Transverse colon (tissue), 4 donors: ENCODE measurements around the gene ARHGAP30. TPM values are rescaled to one million over a fixed set of nuclear protein-coding genes. Genes with fewer than 3 reads are reported as not detected.

ENCODE experiments used
- DNase-seq: peaks from one replicate; pipeline ENCODE4 v3.0.0-alpha.2; 2019
- H3K27ac ChIP-seq, 4 donors: fragments of 200-600 bp; sonication (generic); 2 replicates each; pipeline ENCODE4 v1.5.1; 2016 to 2018; ENCODE audit warnings: inconsistent platforms in 4 of 4
- H3K27me3 ChIP-seq: fragments of 200-600 bp; sonication (generic); 2 replicates; pipeline ENCODE4 v1.5.1; 2017; ENCODE audit warnings: inconsistent platforms
- H3K36me3 ChIP-seq, 4 donors: fragments of 200-600 bp; sonication (generic); 2 replicates each; pipeline ENCODE4 v1.5.1; 2017 to 2019; ENCODE audit warnings: inconsistent platforms in 4 of 4
- H3K4me1 ChIP-seq, 4 donors: fragments of 200-600 bp; sonication (generic); 2 replicates each; pipeline ENCODE4 v1.5.1; 2017 to 2020; ENCODE audit warnings: inconsistent platforms in 4 of 4
- H3K4me3 ChIP-seq, 4 donors: fragments of 200-600 bp; sonication (generic); 1 replicate in 1 of 4; 2 replicates in 3 of 4; pipeline versions ENCODE4 v1.5.1 to v1.6.1; 2017 to 2019; ENCODE audit warnings: inconsistent platforms in 4 of 4
- H3K9me3 ChIP-seq, 2 donors: fragments of 200-600 bp; sonication (generic); 2 replicates each; pipeline ENCODE4 v1.5.1; 2017 to 2019; ENCODE audit warnings: inconsistent platforms in 2 of 2
- CTCF ChIP-seq, 5 experiments: fragments of 200-600 bp in 3 of 5; fragments of 450-650 bp in 2 of 5; sonication (generic) in 3 of 5; IDR thresholded peaks; 1 replicate in 2 of 5; 2 replicates in 3 of 5; pipeline ENCODE4 v1.5.1; 2016 to 2017; ENCODE audit warnings: antibody characterized with exemption in 5 of 5, inconsistent platforms in 3 of 5, mild to moderate bottlenecking in 2 of 5, moderate library complexity in 1 of 5
- EP300 ChIP-seq: sonication (generic); formaldehyde crosslinking; IDR thresholded peaks from one replicate; pipeline ENCODE4 v1.6.1; 2017; ENCODE audit warnings: antibody characterized with exemption, low read depth
- POLR2A ChIP-seq: fragments of 450-650 bp; IDR thresholded peaks from one replicate; pipeline ENCODE4 v1.6.1; 2016; ENCODE audit warnings: antibody characterized with exemption, mild to moderate bottlenecking, moderate library complexity
- POLR2AphosphoS5 ChIP-seq, 3 donors: sonication (generic); formaldehyde crosslinking; IDR thresholded peaks; one replicate each; pipeline ENCODE4 v1.6.1; 2016; ENCODE audit warnings: antibody characterized with exemption in 3 of 3
- WGBS, 2 donors: methylation state at CpG; one replicate each; pipeline ENCODE4 v1.1.5; 2018; ENCODE audit warnings: low coverage in 1 of 2; 5-methylcytosine and 5-hydroxymethylcytosine counted together
- in situ Hi-C, 4 donors: fragments of 200-750 bp; cut with MboI; loops; one replicate each; pipeline versions ENCODE4 v1.15.0 to v1.15.1; 2017; ENCODE audit warnings: low sequenced_read_pairs in 3 of 4, low pct_ligation_motif_present in 1 of 4, low pct_unique_long_range_greater_than_20kb in 1 of 4
- intact Hi-C: fragments of 100-400 bp; cut with DNase I; formaldehyde crosslinking; loops from one replicate; pipeline ENCODE4 v1.15.1; 2023; ENCODE audit warnings: low total_unique reads
- total RNA-seq, 4 donors: library from RNA; depleted of rRNA; stranded (reverse); fragments of >200 nt; gene quantifications; one replicate each; pipeline ENCODE4 v1.1.0, GENCODE V29; 2016

Gene ARHGAP30
- total RNA-seq, 4 donors from 2014 or later: 0.60 to 11.0 (median 4.4) TPM

DNA sequence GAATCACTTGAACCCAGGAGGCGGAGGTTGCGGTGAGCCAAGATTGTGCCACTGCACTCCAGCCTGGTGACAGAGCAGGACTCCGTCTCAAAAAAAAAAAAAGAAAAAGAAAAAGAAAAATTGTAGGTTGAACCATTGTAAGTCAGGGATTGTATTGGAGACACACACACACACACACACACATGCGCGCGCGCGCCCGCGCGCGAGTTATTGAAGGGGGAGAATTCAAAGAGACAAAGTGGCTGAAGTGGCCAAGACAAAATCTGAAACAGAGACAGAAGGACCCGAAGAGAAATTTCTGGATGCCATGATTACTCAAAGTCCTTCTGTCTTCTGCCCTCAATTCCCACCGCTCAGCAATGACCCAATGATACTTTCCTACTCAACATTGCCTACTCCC lies 24.8 kb upstream of the ARHGAP30 start:
- Histone ChIP-seq H3K4me1 (peaks cover 7 to 25% (median 11%) of the 10 kb centered on the region in 4 donors), H3K4me3 (no peak overlapping the region), H3K36me3 (no peaks in the 10 kb centered on the region), H3K9me3 (no peaks in the 10 kb centered on the region), H3K27me3 (no peaks in the 10 kb centered on the region), H3K27ac (no peak overlapping the region)
- intact Hi-C loops: no loop called here
- no peak for DNase-seq
- no peak for TF ChIP-seq CTCF (IDR thresholded peaks at IDR 0.05)
- TF ChIP-seq POLR2A: no peak
- TF ChIP-seq EP300: no peak
- TF ChIP-seq POLR2AphosphoS5 (IDR thresholded peaks at IDR 0.05): no peak
- WGBS, 2 donors: 89 to 97% methylated on average over 7 to 14 of the region's 14 CpGs
- in situ Hi-C loops: loop anchor here in 2 of 4 donors (5.0 to 25.0 kb wide), 3 partner anchors 97 to 257 kb away; no protein-coding TSS in a partner anchor

DNA sequence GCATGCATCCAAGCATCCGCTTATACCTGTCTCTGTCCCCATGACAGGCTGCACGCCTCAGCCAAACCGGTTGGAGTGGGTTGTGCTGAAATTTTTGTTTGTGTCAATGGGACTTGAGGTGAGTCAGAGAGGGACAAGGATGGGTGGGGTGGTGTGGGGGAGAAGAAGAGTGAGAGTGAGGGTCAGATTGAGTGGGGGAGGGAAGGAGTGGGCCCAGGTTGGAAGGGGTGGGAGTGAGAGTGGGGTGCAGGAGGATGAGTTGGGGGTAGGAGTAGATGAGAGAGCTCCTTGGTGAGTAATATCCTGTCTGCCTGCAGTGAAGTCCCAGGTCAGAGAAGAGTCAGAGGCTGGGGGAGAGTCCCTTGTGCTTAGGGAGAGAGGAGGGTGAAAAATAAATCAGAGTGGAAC lies 22.9 kb upstream of the ARHGAP30 start:
- Histone ChIP-seq H3K27me3 (no peaks in the 10 kb centered on the region), H3K27ac (no peak overlapping the region), H3K9me3 (no peaks in the 10 kb centered on the region), H3K36me3 (no peaks in the 10 kb centered on the region), H3K4me1 (peaks cover 4 to 26% (median 11%) of the 10 kb centered on the region in 4 donors), H3K4me3 (no peak overlapping the region)
- intact Hi-C loops (no loop called here), in situ Hi-C loops (loop anchor here in 2 of 4 donors (5.0 to 25.0 kb wide), 3 partner anchors 95 to 255 kb away; no protein-coding TSS in a partner anchor)
- TF ChIP-seq CTCF (IDR thresholded peaks at IDR 0.05) (no peak), POLR2AphosphoS5 (IDR thresholded peaks at IDR 0.05) (no peak), EP300 (no peak), POLR2A (no peak)
- DNase-seq: no peak
- 80% methylated on average over 3 of the region's 3 CpGs; no CpG with 5 or more reads in 1 of the 2 donors for WGBS, 2 donors

GRCh38 chr1:161091796-161092507 lies 22.3 kb upstream of the ARHGAP30 start:
- no peaks in the 10 kb centered on the region for H3K36me3 ChIP-seq
- no peaks in the 10 kb centered on the region for H3K27me3 ChIP-seq
- peaks cover 0 to 21% (median 6%) of the 10 kb centered on the region in 4 donors for H3K4me1 ChIP-seq
- intact Hi-C loops (no loop called here), in situ Hi-C loops (loop anchor here in 2 of 4 donors (5.0 to 25.0 kb wide), 3 partner anchors 95 to 255 kb away; no protein-coding TSS in a partner anchor)
- 94 to 100% methylated on average over 5 to 7 of the region's 7 CpGs for WGBS, 2 donors
- no peak overlapping the region for H3K4me3 ChIP-seq
- DNase-seq: no peak
- no peak overlapping the region for H3K27ac ChIP-seq
- no peaks in the 10 kb centered on the region for H3K9me3 ChIP-seq
- TF ChIP-seq EP300 (no peak), CTCF (IDR thresholded peaks at IDR 0.05) (no peak), POLR2AphosphoS5 (IDR thresholded peaks at IDR 0.05) (no peak), POLR2A (no peak)

GRCh38 chr1:161091093-161091492 lies 21.4 kb upstream of the ARHGAP30 start:
- intact Hi-C loops: no loop called here
- H3K4me3 ChIP-seq: no peak overlapping the region

More at GRCh38 chr1:161091093-161091492, 21.4 kb upstream of the ARHGAP30 start:
- in situ Hi-C loops: loop anchor here in 2 of 4 donors (5.0 to 25.0 kb wide), 3 partner anchors 94 to 254 kb away; no protein-coding TSS in a partner anchor
- no peak overlapping the region for H3K27ac ChIP-seq
- H3K36me3 ChIP-seq: no peaks in the 10 kb centered on the region
- H3K27me3 ChIP-seq: no peaks in the 10 kb centered on the region
- H3K9me3 ChIP-seq: no peaks in the 10 kb centered on the region
- no peak for DNase-seq
- peaks cover 0 to 15% (median 10%) of the 10 kb centered on the region in 4 donors for H3K4me1 ChIP-seq
- no peak for TF ChIP-seq POLR2A
- TF ChIP-seq POLR2AphosphoS5 (IDR thresholded peaks at IDR 0.05): no peak
- TF ChIP-seq EP300: no peak
- 87 to 100% methylated on average over 2 to 5 of the region's 5 CpGs for WGBS, 2 donors
